SK-N-SH treated with all-trans-retinoic acid at 6 μM for 48 hours (cell line): ENCODE results near the gene KAT2B.

ENCODE experiments used
- ATAC-seq: fragments of 200-7000 bp; cut with Tn5 transposase; 3 replicates; pipeline ENCODE4 v1.9.1; 2020; ENCODE audit warnings: mild to moderate bottlenecking, moderate library complexity
- ARNTL ChIP-seq: fragments of 450-650 bp; formaldehyde crosslinking; IDR thresholded peaks from 2 replicates; pipeline ENCODE4 v1.5.0; 2020; ENCODE audit warnings: low read depth, mild to moderate bottlenecking, moderate library complexity, borderline replicate concordance
- BACH2 ChIP-seq: fragments of 250-450 bp; sonication (Bioruptor Pico); IDR thresholded peaks from 2 replicates; pipeline ENCODE4 v1.9.0; 2021; ENCODE audit warnings: mild to moderate bottlenecking, borderline replicate concordance
- CREB5 ChIP-seq: fragments of 250-450 bp; sonication (Bioruptor Pico); IDR thresholded peaks from 2 replicates; pipeline ENCODE4 v1.5.1; 2020; ENCODE audit warnings: low read depth, mild to moderate bottlenecking, moderate library complexity
- CSDC2 ChIP-seq: fragments of 250-450 bp; sonication (Bioruptor Pico); IDR thresholded peaks from 2 replicates; pipeline ENCODE4 v1.5.0; 2020; ENCODE audit warnings: mild to moderate bottlenecking, moderate library complexity
- CSRNP3 ChIP-seq: fragments of 250-450 bp; sonication (Bioruptor Pico); IDR thresholded peaks from 2 replicates; pipeline ENCODE4 v1.5.1; 2021; ENCODE audit warnings: mild to moderate bottlenecking, moderate library complexity
- ESRRG ChIP-seq: fragments of 250-450 bp; sonication (Bioruptor Pico); IDR thresholded peaks from 2 replicates; pipeline ENCODE4 v1.6.1; 2021; ENCODE audit warnings: mild to moderate bottlenecking
- GLIS3 ChIP-seq: fragments of 250-450 bp; sonication (Bioruptor Pico); IDR thresholded peaks from 2 replicates; pipeline ENCODE4 v1.5.0; 2020; ENCODE audit warnings: mild to moderate bottlenecking, moderate library complexity
- ISL1 ChIP-seq: fragments of 250-450 bp; sonication (Bioruptor Pico); IDR thresholded peaks from 2 replicates; pipeline ENCODE4 v2.1.2; 2022; ENCODE audit warnings: mild to moderate bottlenecking, moderate library complexity
- PATZ1 ChIP-seq: fragments of 250-450 bp; sonication (Bioruptor Pico); IDR thresholded peaks from 2 replicates; pipeline ENCODE4 v1.8.0; 2020; ENCODE audit warnings: mild to moderate bottlenecking, moderate library complexity, borderline replicate concordance
- POU6F1 ChIP-seq: fragments of 250-450 bp; sonication (Bioruptor Pico); IDR thresholded peaks from 2 replicates; pipeline ENCODE4 v1.8.0; 2021; ENCODE audit warnings: low read depth, mild to moderate bottlenecking, moderate library complexity, borderline replicate concordance
- RARB ChIP-seq: fragments of 250-450 bp; sonication (Bioruptor Pico); IDR thresholded peaks from 2 replicates; pipeline ENCODE4 v1.8.0; 2021; ENCODE audit warnings: mild to moderate bottlenecking, moderate library complexity
- SNAI2 ChIP-seq: fragments of 250-450 bp; sonication (Bioruptor Pico); IDR thresholded peaks from 2 replicates; pipeline ENCODE4 v1.5.0; 2020; ENCODE audit warnings: mild to moderate bottlenecking, moderate library complexity
- TCF4 ChIP-seq: fragments of 250-450 bp; sonication (Bioruptor Pico); IDR thresholded peaks from 2 replicates; pipeline ENCODE4 v1.8.0; 2021; ENCODE audit warnings: mild to moderate bottlenecking, moderate library complexity, borderline replicate concordance
- TOX ChIP-seq: fragments of 250-450 bp; sonication (Bioruptor Pico); IDR thresholded peaks from 2 replicates; pipeline ENCODE4 v1.8.0; 2021; ENCODE audit warnings: mild to moderate bottlenecking, moderate library complexity, borderline replicate concordance
- TSHZ2 ChIP-seq: fragments of 250-450 bp; sonication (Bioruptor Pico); IDR thresholded peaks from 2 replicates; pipeline ENCODE4 v1.5.0; 2020; ENCODE audit warnings: mild to moderate bottlenecking, moderate library complexity
- ZC3H10 ChIP-seq: fragments of 250-450 bp; sonication (Bioruptor Pico); IDR thresholded peaks from 2 replicates; pipeline ENCODE4 v1.5.1; 2021; ENCODE audit warnings: mild to moderate bottlenecking, moderate library complexity
- ZFP3 ChIP-seq: fragments of 250-450 bp; sonication (Bioruptor Pico); IDR thresholded peaks from 2 replicates; pipeline ENCODE4 v1.5.0; 2020; ENCODE audit warnings: mild to moderate bottlenecking, moderate library complexity
- ZFP30 ChIP-seq: fragments of 450-650 bp; formaldehyde crosslinking; IDR thresholded peaks from 2 replicates; pipeline ENCODE4 v1.5.0; 2022; ENCODE audit warnings: mild to moderate bottlenecking, moderate library complexity
- ZNF565 ChIP-seq: fragments of 450-650 bp; formaldehyde crosslinking; conservative IDR thresholded peaks from 2 replicates; pipeline ENCODE4 v1.5.0; 2020; ENCODE audit warnings: low read depth, mild to moderate bottlenecking, moderate library complexity
- ZNF70 ChIP-seq: fragments of 450-650 bp; formaldehyde crosslinking; IDR thresholded peaks from 2 replicates; pipeline ENCODE4 v1.5.0; 2020; ENCODE audit warnings: mild to moderate bottlenecking, moderate library complexity
- ZNF8 ChIP-seq: fragments of 450-650 bp; formaldehyde crosslinking; IDR thresholded peaks from 2 replicates; pipeline ENCODE4 v1.5.0; 2020; ENCODE audit warnings: mild to moderate bottlenecking, moderate library complexity

Gene KAT2B

GRCh38 chr3:20008646-20009045, 31.6 kb upstream of the KAT2B start:
- no peak for ATAC-seq

GRCh38 chr3:20012164-20012563, 28.1 kb upstream of the KAT2B start, which contains the start of gene PP2D1:
TSS of gene PP2D1 (minus strand) at chr3:20012264. CDS start at chr3:20012072, 192 bp downstream.
- no peak for TF ChIP-seq RARB (CRISPR knock-in tag)
- TF ChIP-seq ESRRG (CRISPR knock-in tag), result no peak
- TF ChIP-seq TCF4, result no peak
- TF ChIP-seq ZNF8 (CRISPR knock-in tag), result no peak
- TF ChIP-seq SNAI2, result no peak
- no peak for TF ChIP-seq CSRNP3 (CRISPR knock-in tag)
- no peak for TF ChIP-seq ZC3H10 (CRISPR knock-in tag)
- TF ChIP-seq POU6F1 (CRISPR knock-in tag), result no peak
- TF ChIP-seq ZFP3 (CRISPR knock-in tag), result no peak
- ATAC-seq, result no peak

More at GRCh38 chr3:20008646-20009045, 31.6 kb upstream of the KAT2B start:
- TF ChIP-seq ZFP30 (CRISPR knock-in tag) (no peak), ZNF8 (CRISPR knock-in tag) (no peak), ISL1 (CRISPR knock-in tag) (no peak), TSHZ2 (CRISPR knock-in tag) (no peak), ZNF565 (CRISPR knock-in tag) (no peak), PATZ1 (CRISPR knock-in tag) (no peak), POU6F1 (CRISPR knock-in tag) (no peak), CSDC2 (CRISPR knock-in tag) (no peak), RARB (CRISPR knock-in tag) (no peak), TOX (no peak), CREB5 (CRISPR knock-in tag) (no peak), ESRRG (CRISPR knock-in tag) (no peak), ZNF70 (CRISPR knock-in tag) (no peak), ZC3H10 (CRISPR knock-in tag) (no peak), GLIS3 (CRISPR knock-in tag) (no peak), BACH2 (no peak), SNAI2 (no peak)

GRCh38 chr3:20013396-20013795, 26.9 kb upstream of the KAT2B start:
- no peak for TF ChIP-seq SNAI2
- no peak for TF ChIP-seq ZNF70 (CRISPR knock-in tag)
- no peak for TF ChIP-seq TCF4
- no peak for TF ChIP-seq ZFP3 (CRISPR knock-in tag)
- no peak for TF ChIP-seq ARNTL (CRISPR knock-in tag)
- no peak for TF ChIP-seq BACH2
- no peak for TF ChIP-seq ISL1 (CRISPR knock-in tag)
- no peak for TF ChIP-seq CSDC2 (CRISPR knock-in tag)
- no peak for TF ChIP-seq PATZ1 (CRISPR knock-in tag)
- no peak for TF ChIP-seq ESRRG (CRISPR knock-in tag)
- no peak for TF ChIP-seq ZNF8 (CRISPR knock-in tag)
- ATAC-seq, result no peak
